ENCODE results near the gene IRF1.
"Not testable (repeated sequence)": the region's sequence is repeated elsewhere in the genome, so short reads cannot be mapped to it uniquely, and the experiment has no call there.

The IRF1 gene

DNA sequence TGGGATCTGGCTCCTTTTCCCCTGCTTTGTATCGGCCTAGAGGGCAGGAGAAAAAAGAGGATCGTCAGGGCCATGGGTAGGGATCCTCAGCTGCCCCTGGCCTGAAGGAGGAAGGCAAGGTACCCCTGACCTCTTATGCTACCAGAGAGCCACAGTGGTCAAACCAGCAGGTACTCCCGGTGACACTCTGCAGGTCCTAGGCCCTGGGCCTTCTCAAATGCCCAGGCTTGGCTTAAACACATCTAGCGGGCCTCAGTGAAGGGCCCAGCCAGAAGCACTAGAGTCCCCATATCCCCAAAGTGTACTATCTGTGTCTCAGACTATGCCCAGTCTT, 3.5 kb downstream of the IRF1 start:
- no peak for DNase-seq (ENCODE audit: low read depth in 2 of 3, low spot score in 2 of 3)

DNA sequence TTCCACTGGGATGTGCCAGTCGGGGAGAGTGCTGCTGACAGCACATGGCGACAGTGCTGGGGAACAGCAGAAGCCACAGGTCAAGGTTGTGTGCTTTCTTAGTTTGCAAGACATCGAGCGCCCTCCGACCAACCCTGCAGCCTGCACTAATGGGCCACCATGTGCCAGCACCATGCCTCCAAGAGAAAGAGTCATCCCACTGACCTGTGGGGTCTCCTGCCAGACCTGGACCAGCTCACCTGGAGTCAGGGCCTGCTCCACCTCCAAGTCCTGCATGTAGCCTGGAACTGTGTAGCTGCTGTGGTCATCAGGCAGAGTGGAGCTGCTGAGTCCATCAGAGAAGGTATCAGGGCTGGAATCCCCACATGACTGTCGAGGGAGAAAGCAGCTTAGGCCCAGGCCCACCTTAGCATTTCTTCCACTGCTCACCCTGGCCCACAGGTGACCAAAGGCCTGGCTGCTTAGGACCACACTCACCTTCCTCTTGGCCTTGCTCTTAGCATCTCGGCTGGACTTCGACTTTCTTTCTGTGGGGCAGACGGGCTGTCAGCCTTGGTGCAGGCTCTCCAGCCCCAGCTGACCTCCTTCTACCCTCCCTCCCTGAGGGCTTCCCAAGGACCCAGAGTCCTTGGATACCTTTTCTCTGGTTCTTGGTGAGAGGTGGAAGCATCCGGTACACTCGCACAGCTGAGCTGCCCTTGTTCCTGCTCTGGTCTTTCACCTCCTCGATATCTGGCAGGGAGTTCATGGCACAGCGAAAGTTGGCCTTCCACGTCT, 4.1 kb downstream of the IRF1 start:
- no peak for DNase-seq (ENCODE audit: low read depth in 2 of 3, low spot score in 2 of 3)

GRCh38 chr5:132485641-132486317, 4.8 kb downstream of the IRF1 start:
- DNase-seq (ENCODE audit: low read depth in 2 of 3, low spot score in 2 of 3), result no peak

GRCh38 chr5:132484876-132485640, 5.5 kb downstream of the IRF1 start:
- not testable (repeated sequence) for DNase-seq (ENCODE audit: low read depth in 2 of 3, low spot score in 2 of 3)

DNA sequence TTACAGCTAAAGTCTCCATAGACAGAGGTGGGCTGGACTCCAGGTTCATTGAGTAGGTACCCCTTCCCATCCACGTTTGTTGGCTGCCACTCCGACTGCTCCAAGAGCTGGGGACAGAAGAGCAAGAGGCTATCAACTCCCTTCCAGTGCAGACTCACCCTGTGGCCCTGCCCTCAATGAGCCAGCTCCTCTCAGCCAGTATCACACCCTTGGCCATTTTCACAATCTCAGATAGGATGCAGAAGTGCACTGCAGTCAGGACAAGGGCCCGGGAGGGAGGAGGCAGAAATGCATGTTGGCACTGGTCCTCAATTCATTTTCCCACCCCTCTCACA, 6.2 kb downstream of the IRF1 start:
- DNase-seq (ENCODE audit: low read depth in 2 of 3, low spot score in 2 of 3), result no peak

DNA sequence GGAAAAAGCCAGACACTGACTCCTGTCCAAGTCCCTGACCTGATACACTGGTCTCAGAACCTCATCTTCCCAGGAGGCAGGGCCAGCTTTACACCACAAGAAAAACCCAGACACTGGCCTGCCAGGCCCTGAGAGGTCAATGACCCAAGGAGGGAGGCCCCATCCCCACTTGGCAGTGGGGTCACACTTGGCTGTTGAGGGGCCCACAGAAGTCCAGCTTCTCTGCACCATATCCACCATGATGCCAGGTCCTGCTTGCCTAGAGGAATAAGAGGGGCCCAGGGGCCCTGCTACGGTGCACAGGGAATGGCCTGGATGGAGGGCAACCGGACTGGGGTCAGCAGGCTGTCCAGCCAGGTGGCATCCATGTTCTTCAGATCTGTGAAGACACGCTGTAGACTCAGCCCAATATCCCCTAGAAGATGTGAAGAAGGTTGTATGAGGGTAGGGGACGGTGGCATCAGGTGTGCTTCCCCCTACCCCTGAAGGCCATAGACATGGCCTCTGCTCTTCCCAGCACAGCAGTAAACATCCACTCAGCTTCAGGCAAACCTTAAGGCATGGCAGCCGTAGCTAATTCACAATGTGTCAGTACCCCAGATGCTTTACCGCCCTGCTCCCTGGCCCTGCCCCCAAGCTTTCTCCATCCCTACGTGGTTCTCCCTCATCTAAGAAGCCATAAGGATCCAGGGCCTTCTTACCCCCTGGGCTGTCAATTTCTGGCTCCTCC, 6.7 kb downstream of the IRF1 start:
- DNase-seq (ENCODE audit: low read depth in 2 of 3, low spot score in 2 of 3), result no peak

GRCh38 chr5:132483101-132483500, 7.5 kb downstream of the IRF1 start:
- DNase-seq (ENCODE audit: low read depth in 2 of 3, low spot score in 2 of 3), result no peak

- DNase-seq (ENCODE audit: low read depth in 2 of 3, low spot score in 2 of 3), result no peak
These were observed 8.9 kb downstream of the IRF1 start for GRCh38 chr5:132481596-132482211.

- no peak for DNase-seq (ENCODE audit: low read depth in 2 of 3, low spot score in 2 of 3)
These were observed 9.5 kb downstream of the IRF1 start for GRCh38 chr5:132480893-132481595.

GRCh38 chr5:132480546-132480892, 10.1 kb downstream of the IRF1 start:
- no peak for DNase-seq (ENCODE audit: low read depth in 2 of 3, low spot score in 2 of 3)

- no peak for DNase-seq (ENCODE audit: low read depth in 2 of 3, low spot score in 2 of 3)
These were observed 10.5 kb downstream of the IRF1 start for GRCh38 chr5:132480042-132480441.

GRCh38 chr5:132479111-132479951, 11.2 kb downstream of the IRF1 start:
- no peak for DNase-seq (ENCODE audit: low read depth in 2 of 3, low spot score in 2 of 3)

DNA sequence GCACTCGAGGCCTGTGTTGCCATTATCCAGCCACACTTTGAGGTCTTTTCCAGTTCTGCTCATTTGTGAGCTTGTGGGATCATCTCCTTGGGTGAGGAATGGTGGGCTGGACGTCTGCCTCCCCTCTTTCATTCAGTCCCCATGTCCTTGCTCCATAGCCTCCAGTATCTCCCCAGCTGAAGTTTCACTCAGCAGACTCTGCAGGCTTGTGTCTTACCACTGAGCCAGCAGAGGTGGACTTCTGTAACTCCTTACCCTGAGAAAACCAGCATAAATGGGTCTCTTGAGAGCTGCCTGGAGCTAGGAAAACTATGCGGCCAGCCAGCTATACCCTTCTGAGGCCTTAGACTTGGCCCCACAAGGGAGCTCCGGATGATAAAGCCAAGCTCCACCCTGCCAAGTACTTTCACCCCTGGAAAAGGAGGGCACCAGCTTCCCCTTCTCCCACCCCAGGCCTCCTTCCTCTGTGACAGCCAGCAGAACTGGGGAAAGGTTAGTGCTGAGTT, 12.2 kb downstream of the IRF1 start:
- no peak for DNase-seq (ENCODE audit: low read depth in 2 of 3, low spot score in 2 of 3)

GRCh38 chr5:132477784-132478365, 12.7 kb downstream of the IRF1 start:
- no peak for DNase-seq (ENCODE audit: low read depth in 2 of 3, low spot score in 2 of 3)

- no peak for DNase-seq (ENCODE audit: low read depth in 2 of 3, low spot score in 2 of 3)
These were observed 13.4 kb downstream of the IRF1 start for GRCh38 chr5:132476876-132477781.

DNA sequence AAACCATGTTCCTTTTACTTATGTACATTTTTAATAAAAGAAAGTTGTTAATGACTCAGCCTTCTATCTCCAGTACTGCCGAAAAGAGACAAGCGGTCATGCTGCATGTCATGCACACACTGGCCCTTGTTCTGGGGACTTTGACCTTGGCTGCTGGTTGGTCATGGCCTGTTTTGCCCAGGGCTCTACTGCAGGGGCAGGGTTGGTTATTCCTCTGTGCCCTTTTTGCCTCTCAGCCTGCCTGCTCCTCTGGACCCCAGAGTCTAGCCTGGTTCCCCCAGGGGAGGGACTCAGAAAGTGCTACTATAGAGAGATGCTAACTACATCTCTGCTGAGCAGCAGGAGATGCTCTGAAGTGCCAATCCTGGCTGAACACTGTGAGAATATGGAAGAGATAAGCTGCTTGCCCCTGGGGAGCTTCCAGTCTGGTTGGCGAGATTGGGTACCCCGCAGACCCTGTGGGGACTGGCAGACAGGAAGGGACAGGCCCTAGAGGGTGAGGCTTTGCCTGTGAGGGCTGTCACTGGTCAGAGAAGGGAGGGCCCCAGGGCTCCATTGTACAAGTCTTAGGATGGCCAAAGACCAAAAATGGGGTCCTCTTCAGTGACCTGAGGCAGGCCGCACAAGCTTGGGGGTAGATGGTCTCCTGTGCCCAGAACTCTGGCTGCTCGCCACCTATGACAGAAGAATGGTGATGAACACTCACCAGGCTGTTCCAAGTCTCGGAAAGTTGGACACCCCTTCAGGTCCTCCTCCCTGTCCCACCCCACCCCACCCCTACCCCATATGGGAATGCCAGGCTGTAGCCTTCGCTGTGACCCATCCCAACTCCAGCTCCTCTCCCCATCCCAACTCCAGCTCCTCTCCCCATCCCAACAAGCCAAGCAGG, 14.3 kb downstream of the IRF1 start:
- no peak for DNase-seq (ENCODE audit: low read depth in 2 of 3, low spot score in 2 of 3)

GRCh38 chr5:132475497-132475882, 15.1 kb downstream of the IRF1 start:
- no peak for DNase-seq (ENCODE audit: low read depth in 2 of 3, low spot score in 2 of 3)

Data from activated CD8-positive, alpha-beta memory T cell treated with anti-CD3 and anti-CD28 coated beads for 48 hours (primary cell).